Choroid plexus epithelial cell (primary cell): ENCODE data around the gene CAPN9.

Source experiments
- DNase-seq: peaks from one replicate; pipeline ENCODE4 v3.0.0-alpha.2; 2010; ENCODE audit warnings: low read depth
- H3K4me3 ChIP-seq: 2 replicates; pipeline ENCODE4 v1.5.1; 2011; ENCODE audit warnings: low read depth, mild to moderate bottlenecking, control low read depth, low read length, moderate library complexity
- CTCF ChIP-seq: conservative IDR thresholded peaks from 2 replicates; pipeline ENCODE4 v1.5.1; 2011; ENCODE audit warnings: low read depth, mild to moderate bottlenecking, control low read depth, inconsistent platforms, low read length, moderate library complexity

Gene CAPN9

GRCh38 chr1:230754796-230755195, 7.6 kb downstream of the CAPN9 start:
- no peak overlapping the region for H3K4me3 ChIP-seq
- DNase-seq = peak; percentile 70
- no peak for TF ChIP-seq CTCF

- DNase-seq = no peak
- no peak for TF ChIP-seq CTCF
Observed at GRCh38 chr1:230757856-230758708, 10.9 kb downstream of the CAPN9 start.

GRCh38 chr1:230758709-230759368, 11.7 kb downstream of the CAPN9 start:
- TF ChIP-seq CTCF = no peak

More at GRCh38 chr1:230757856-230758708, 10.9 kb downstream of the CAPN9 start:
- H3K4me3 ChIP-seq = no peak overlapping the region

GRCh38 chr1:230759369-230760065, 12.3 kb downstream of the CAPN9 start:
- H3K4me3 ChIP-seq = no peak overlapping the region
- no peak for DNase-seq
- TF ChIP-seq CTCF = no peak

More at GRCh38 chr1:230758709-230759368, 11.7 kb downstream of the CAPN9 start:
- no peak overlapping the region for H3K4me3 ChIP-seq
- no peak for DNase-seq

GRCh38 chr1:230760360-230760827, 13.2 kb downstream of the CAPN9 start:
- H3K4me3 ChIP-seq = no peak overlapping the region
- TF ChIP-seq CTCF = no peak
- DNase-seq = no peak

GRCh38 chr1:230761443-230762167, 14.4 kb downstream of the CAPN9 start:
- no peak for DNase-seq
- TF ChIP-seq CTCF = no peak
- H3K4me3 ChIP-seq = no peak overlapping the region
